GM23338 (cell line): ENCODE data around the gene GNRH2. TPM values are rescaled to one million over a fixed set of nuclear protein-coding genes. Genes with fewer than 3 reads are reported as not detected.

Experiments
- ATAC-seq: fragments of 200-7000 bp; cut with Tn5 transposase; 3 replicates; pipeline ENCODE4 v1.9.1; 2020
- DNase-seq: peaks from one replicate; pipeline ENCODE4 v3.0.0-alpha.2; 2015; ENCODE audit warnings: low spot score
- H2AFZ ChIP-seq: fragments of 200-600 bp; sonication (generic); 2 replicates; pipeline ENCODE4 v1.8.0; 2016; ENCODE audit warnings: antibody characterized with exemption, mild to moderate bottlenecking, moderate library complexity
- H3F3A ChIP-seq: fragments of 200-600 bp; sonication (generic); replicated peaks from 2 replicates; pipeline ENCODE4 v1.8.0; 2017; ENCODE audit warnings: antibody characterized with exemption, mixed run types, low read depth
- H3K27ac ChIP-seq: fragments of 200-600 bp; sonication (generic); 2 replicates; pipeline ENCODE4 v1.6.1; 2016; ENCODE audit warnings: low read depth
- H3K27me3 ChIP-seq: fragments of 200-600 bp; sonication (generic); 2 replicates; pipeline ENCODE4 v1.8.0; 2016; ENCODE audit warnings: mild to moderate bottlenecking, mixed run types, moderate library complexity; ENCODE audit not compliant: insufficient read depth
- H3K36me3 ChIP-seq: fragments of 200-600 bp; sonication (generic); 2 replicates; pipeline ENCODE4 v1.8.0; 2016; ENCODE audit warnings: mild to moderate bottlenecking; ENCODE audit not compliant: insufficient read depth
- H3K4me1 ChIP-seq: fragments of 200-600 bp; sonication (generic); 2 replicates; pipeline ENCODE4 v1.8.0; 2016; ENCODE audit warnings: mild to moderate bottlenecking, moderate library complexity; ENCODE audit not compliant: insufficient read depth
- H3K4me2 ChIP-seq: fragments of 200-600 bp; sonication (generic); 2 replicates; pipeline ENCODE4 v1.7.1; 2017; ENCODE audit warnings: mixed run types
- H3K4me3 ChIP-seq: fragments of 200-600 bp; sonication (generic); 2 replicates; pipeline ENCODE4 v1.6.1; 2016; ENCODE audit warnings: mixed run types
- H3K79me2 ChIP-seq: fragments of 200-600 bp; sonication (generic); replicated peaks from 2 replicates; pipeline ENCODE4 v1.8.0; 2017; ENCODE audit warnings: mild to moderate bottlenecking; ENCODE audit not compliant: insufficient read depth
- H3K9me2 ChIP-seq: fragments of 200-600 bp; sonication (generic); 2 replicates; pipeline ENCODE4 v1.8.0; 2017; ENCODE audit not compliant: insufficient read depth
- H4K20me1 ChIP-seq: fragments of 200-600 bp; sonication (generic); replicated peaks from 2 replicates; pipeline ENCODE4 v1.8.0; 2017; ENCODE audit warnings: mild to moderate bottlenecking; ENCODE audit not compliant: insufficient read depth
- H3K27ac Mint-ChIP-seq: 2 replicates; pipeline ENCODE4 v1.8.0; 2020; ENCODE audit warnings: inconsistent platforms, mild to moderate bottlenecking, moderate library complexity, mixed read lengths
- H3K27me3 Mint-ChIP-seq: 3 replicates; pipeline ENCODE4 v1.8.0; 2022; ENCODE audit warnings: low read depth, mild to moderate bottlenecking, moderate library complexity, mixed read lengths, inconsistent platforms; ENCODE audit not compliant: insufficient read depth, poor library complexity
- H3K36me3 Mint-ChIP-seq: 3 replicates; pipeline ENCODE4 v1.8.0; 2021; ENCODE audit warnings: low read depth, mild to moderate bottlenecking, inconsistent platforms, moderate library complexity, mixed read lengths
- H3K4me1 Mint-ChIP-seq: 3 replicates; pipeline ENCODE4 v1.8.0; 2020; ENCODE audit warnings: mild to moderate bottlenecking, inconsistent platforms, mixed read lengths
- H3K4me3 Mint-ChIP-seq: 3 replicates; pipeline ENCODE4 v1.8.0; 2021; ENCODE audit warnings: moderate library complexity, mild to moderate bottlenecking, inconsistent platforms, mixed read lengths
- H3K9me3 Mint-ChIP-seq: 3 replicates; pipeline ENCODE4 v1.8.0; 2020; ENCODE audit warnings: moderate library complexity, mild to moderate bottlenecking, inconsistent platforms, mixed read lengths
- EZH2 ChIP-seq: fragments of 200-600 bp; sonication (generic); IDR thresholded peaks from one replicate; pipeline ENCODE4 v1.8.0; 2017; ENCODE audit warnings: antibody characterized with exemption, mild to moderate bottlenecking, low read depth; ENCODE audit not compliant: unreplicated experiment
- JUNB ChIP-seq: IDR thresholded peaks from one replicate; pipeline ENCODE4 v1.6.1; 2016; ENCODE audit warnings: antibody characterized with exemption; ENCODE audit not compliant: unreplicated experiment
- NANOG ChIP-seq: IDR thresholded peaks from 2 replicates; pipeline ENCODE4 v1.6.1; 2016; ENCODE audit warnings: antibody characterized with exemption, borderline replicate concordance
- ZNF114 ChIP-seq: fragments of 250-450 bp; sonication (Bioruptor Pico); IDR thresholded peaks from 2 replicates; pipeline ENCODE4 v1.5.0; 2020; ENCODE audit warnings: mild to moderate bottlenecking, moderate library complexity
- ZNF331 ChIP-seq: fragments of 250-450 bp; sonication (Bioruptor Pico); IDR thresholded peaks from 2 replicates; pipeline ENCODE4 v1.5.0; 2020; ENCODE audit warnings: low read depth, mild to moderate bottlenecking, moderate library complexity
- ZNF462 ChIP-seq: fragments of 250-450 bp; sonication (Bioruptor Pico); IDR thresholded peaks from 2 replicates; pipeline ENCODE4 v1.5.0; 2020; ENCODE audit warnings: mild to moderate bottlenecking, moderate library complexity
- polyA plus RNA-seq: library from polyadenylated mRNA; unstranded; fragments of >200 nt; fragmentation: Nextera tagmentation; extraction: Ambion mirVana; gene quantifications from 2 replicates; pipeline ENCODE4 v1.2.1, GENCODE V29; 2016
- total RNA-seq: library from RNA; depleted of rRNA; stranded (reverse); fragments of >200 nt; shearing (Covaris generic); gene quantifications from 2 replicates; pipeline ENCODE4 v1.2.3, GENCODE V29; 2014

The GNRH2 gene
- total and polyA plus RNA-seq, 2 experiments from 2014 or later: not detected

- TF ChIP-seq ZNF462: no peak
Measured at GRCh38 chr20:3003416-3003815, 40.0 kb upstream of the GNRH2 start (continued).

- no peak overlapping the region for H3K27ac Mint-ChIP-seq
- H4K20me1 ChIP-seq: peaks cover 5% of the 10 kb centered on the region; the same call in 1 of the 2 replicates
- no peaks in the 10 kb centered on the region for H3K4me1 ChIP-seq
- H3K36me3 Mint-ChIP-seq: peaks cover 36% of the 10 kb centered on the region
- no peak for DNase-seq
- H3K9me2 ChIP-seq: no peaks in the 10 kb centered on the region
- no peaks in the 10 kb centered on the region for H3F3A ChIP-seq
- ATAC-seq: no peak
- H3K4me3 Mint-ChIP-seq: no peak overlapping the region
- H3K27me3 Mint-ChIP-seq: peaks cover 2% of the 10 kb centered on the region
- no peak overlapping the region for H3K27ac ChIP-seq
- TF ChIP-seq JUNB: no peak
- TF ChIP-seq ZNF114: no peak
- TF ChIP-seq ZNF462: no peak
- TF ChIP-seq NANOG: no peak
- TF ChIP-seq ZNF331: no peak
- no peak for TF ChIP-seq EZH2
- H3K4me1 Mint-ChIP-seq: no peaks in the 10 kb centered on the region
- peaks cover 27% of the 10 kb centered on the region for H3K36me3 ChIP-seq
- no peaks in the 10 kb centered on the region for H3K9me3 Mint-ChIP-seq
- H2AFZ ChIP-seq: no peak overlapping the region
- H3K4me2 ChIP-seq: no peak overlapping the region
- no peak overlapping the region for H3K4me3 ChIP-seq
- no peaks in the 10 kb centered on the region for H3K27me3 ChIP-seq
- H3K79me2 ChIP-seq: no peaks in the 10 kb centered on the region
Measured at GRCh38 chr20:3010985-3011723, 32.3 kb upstream of the GNRH2 start.
